ENCODE results near the gene PASK. TPM values are rescaled to one million over a fixed set of nuclear protein-coding genes. Genes with fewer than 3 reads are reported as not detected.
"Not testable (repeated sequence)": the region's sequence is repeated elsewhere in the genome, so short reads cannot be mapped to it uniquely, and the experiment has no call there.

PASK gene
- total RNA-seq: 1 to 10 TPM; 1.6 to 6.5 (median 4.4) TPM

- 0% methylated on average over 2 to 4 of the region's 88 CpGs for WGBS, 2 donors (ENCODE audit: low coverage in 1 of 2)
- H3K27ac ChIP-seq: peak within 1 kb of the TSS in 3 of 4 donors; percentile 81 to 88 (median 85)
Measured at GRCh38 chr2:241148891-241149674, at the start of gene PASK. Gene PASK (minus strand): TSS chr2:241149472. CDS start chr2:241143032, 6,440 bp downstream.

GRCh38 chr2:241198381-241199279 is 49.4 kb upstream of the PASK start:
- 80% methylated on average over 3 of the region's 27 CpGs; no CpG with 5 or more reads in 1 of the 2 donors for WGBS, 2 donors (ENCODE audit: low coverage in 1 of 2)
- no peaks in the 10 kb centered on the region for H3K27me3 ChIP-seq
- no peak for TF ChIP-seq POLR2A (IDR thresholded peaks at IDR 0.05)
- no peak for TF ChIP-seq CTCF (IDR thresholded peaks at IDR 0.05)
- no peak for TF ChIP-seq EP300 (IDR thresholded peaks at IDR 0.05)
- TF ChIP-seq POLR2AphosphoS5 (IDR thresholded peaks at IDR 0.05): no peak
- no peak for ATAC-seq
- no peaks in the 10 kb centered on the region for H3K4me1 ChIP-seq
- H3K27ac ChIP-seq: no peak overlapping the region
- no peaks in the 10 kb centered on the region for H3K9me3 ChIP-seq
- no peaks in the 10 kb centered on the region for H3K36me3 ChIP-seq
- no peak overlapping the region for H3K4me3 ChIP-seq

More at GRCh38 chr2:241148891-241149674, at the start of gene PASK:
- ATAC-seq: peak; percentile 91
- no peaks in the 10 kb centered on the region for H3K27me3 ChIP-seq
- peak in 1 of 4 experiments; percentile 7 for TF ChIP-seq CTCF (IDR thresholded peaks at IDR 0.05)
- TF ChIP-seq POLR2A (IDR thresholded peaks at IDR 0.05): no peak
- no peak for TF ChIP-seq EP300 (IDR thresholded peaks at IDR 0.05)
- peak; percentile 32 for TF ChIP-seq POLR2AphosphoS5 (IDR thresholded peaks at IDR 0.05)
- peak within 1 kb of the TSS; percentile 82 to 86 for H3K4me3 ChIP-seq
- H3K4me1 ChIP-seq: peaks cover 0 to 32% (median 3%) of the 10 kb centered on the region in 3 donors
- H3K9me3 ChIP-seq: no peaks in the 10 kb centered on the region
- peaks cover 0 to 10% of the 10 kb centered on the region in 2 donors for H3K36me3 ChIP-seq

DNA sequence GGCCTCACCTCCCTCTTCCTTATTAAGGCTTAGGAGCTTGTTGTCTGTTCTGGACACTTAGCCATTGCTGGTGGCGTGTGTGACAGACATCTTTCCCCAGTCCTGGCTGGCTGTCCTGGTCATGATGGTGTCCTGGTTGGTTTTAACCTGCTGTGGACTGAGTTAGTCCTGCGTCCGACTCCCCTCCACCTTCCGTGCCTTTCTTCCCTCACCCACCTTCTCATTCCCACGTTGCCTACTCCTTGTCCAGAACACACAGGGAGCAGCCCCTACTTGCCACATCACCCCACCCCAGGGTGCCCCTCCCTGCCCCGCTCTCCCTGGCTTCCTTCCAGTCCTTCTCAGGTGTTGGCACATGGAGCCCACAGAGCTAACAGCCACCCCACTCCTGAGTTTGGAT is 48.7 kb upstream of the PASK start:
- no peak overlapping the region for H3K27ac ChIP-seq
- no peaks in the 10 kb centered on the region for H3K36me3 ChIP-seq
- no peaks in the 10 kb centered on the region for H3K27me3 ChIP-seq
- TF ChIP-seq CTCF (IDR thresholded peaks at IDR 0.05): no peak
- no peak overlapping the region for H3K4me3 ChIP-seq
- WGBS, 2 donors (ENCODE audit: low coverage in 1 of 2): 81 to 92% methylated on average over 6 of the region's 6 CpGs
- no peaks in the 10 kb centered on the region for H3K9me3 ChIP-seq
- no peaks in the 10 kb centered on the region for H3K4me1 ChIP-seq
- no peak for ATAC-seq

DNA sequence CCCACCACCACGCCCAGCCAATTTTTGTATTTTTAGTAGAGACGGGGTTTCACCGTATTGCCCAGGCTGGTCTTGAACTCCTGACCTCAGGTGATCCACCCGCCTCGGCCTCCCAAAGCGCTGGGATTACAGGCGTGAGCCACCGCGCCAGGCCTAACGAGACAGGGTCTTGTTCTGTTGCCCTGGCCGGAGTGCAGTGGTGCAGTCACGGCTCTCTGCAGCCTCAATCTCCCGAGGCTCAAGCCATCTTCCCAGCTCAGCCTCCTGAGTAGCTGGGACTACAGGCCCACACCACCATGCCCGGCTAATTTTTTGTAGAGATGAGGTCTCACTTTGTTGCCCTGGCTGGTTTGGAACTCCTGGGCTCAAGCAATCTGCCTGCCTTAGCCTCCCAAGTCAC is 48.0 kb upstream of the PASK start:
- not testable (repeated sequence) for H3K36me3 ChIP-seq, H3K9me3 ChIP-seq, H3K27me3 ChIP-seq, H3K4me3 ChIP-seq, H3K27ac ChIP-seq, H3K4me1 ChIP-seq, ATAC-seq
- 80% methylated on average over 1 of the region's 14 CpGs; no CpG with 5 or more reads in 1 of the 2 donors for WGBS, 2 donors (ENCODE audit: low coverage in 1 of 2)

GRCh38 chr2:241195506-241196130 is 46.3 kb upstream of the PASK start:
- Histone ChIP-seq H3K4me3 (no peak overlapping the region), H3K36me3 (no peaks in the 10 kb centered on the region), H3K27ac (no peak overlapping the region), H3K9me3 (no peaks in the 10 kb centered on the region), H3K4me1 (no peaks in the 10 kb centered on the region), H3K27me3 (no peaks in the 10 kb centered on the region)
- ATAC-seq: no peak
- no peak for TF ChIP-seq CTCF (IDR thresholded peaks at IDR 0.05)
- no peak for TF ChIP-seq EP300 (IDR thresholded peaks at IDR 0.05)
- no peak for TF ChIP-seq POLR2A (IDR thresholded peaks at IDR 0.05)
- no peak for TF ChIP-seq POLR2AphosphoS5 (IDR thresholded peaks at IDR 0.05)
- WGBS, 2 donors (ENCODE audit: low coverage in 1 of 2): 60% methylated on average over 1 of the region's 18 CpGs; no CpG with 5 or more reads in 1 of the 2 donors

All from gastroesophageal sphincter (tissue), 4 donors.